Activated CD8-positive, alpha-beta memory T cell treated with anti-CD3 and anti-CD28 coated beads for 48 hours (primary cell): Measurements from ENCODE around the gene USH2A.

Source experiments
- DNase-seq, 3 experiments: peaks; one replicate each; pipeline ENCODE4 v3.0.0-alpha.2; 2020; ENCODE audit warnings: low read depth in 2 of 3, low spot score in 2 of 3

Gene USH2A

DNA sequence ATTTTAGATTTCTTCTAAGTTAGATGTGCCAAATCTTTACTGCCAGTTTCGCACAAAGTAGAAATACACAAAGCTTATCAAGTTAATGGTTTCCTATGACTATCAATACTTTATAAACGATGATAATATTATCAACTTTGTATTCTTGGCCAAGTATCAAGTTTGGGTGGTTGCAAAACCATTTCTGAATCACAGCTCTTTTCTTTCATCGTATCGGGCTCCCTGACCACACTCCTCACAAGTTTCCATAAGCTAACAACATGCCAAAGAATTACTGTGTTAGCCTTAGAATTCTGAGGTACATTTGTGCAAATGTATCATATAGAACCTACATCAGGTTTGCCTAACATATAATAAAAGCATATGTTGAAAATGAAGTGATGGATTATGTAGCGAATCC lies 545.1 kb downstream of the USH2A start:
- DNase-seq = no peak

DNA sequence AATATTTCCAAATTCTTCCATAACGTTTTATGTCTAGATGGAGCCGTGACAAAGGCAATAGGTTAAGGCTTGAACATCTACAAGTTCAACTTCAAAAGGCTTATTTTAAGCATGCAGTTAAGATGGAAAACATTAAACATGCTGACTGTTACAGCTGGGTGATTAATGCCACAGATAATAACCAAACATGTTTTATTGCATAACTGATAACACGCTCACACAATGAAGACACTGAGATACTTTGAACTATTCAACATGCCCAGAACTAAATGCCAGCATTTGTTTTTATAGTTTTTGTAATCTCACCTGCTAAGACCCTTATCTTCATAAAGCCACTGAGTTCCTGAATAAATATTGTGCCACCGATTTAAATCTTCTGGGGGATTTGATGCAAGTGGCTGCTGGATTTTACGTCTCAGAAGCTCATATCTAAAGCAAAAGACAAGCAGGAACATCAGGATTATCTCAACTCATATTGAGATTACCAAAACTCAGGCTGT lies 545.7 kb downstream of the USH2A start:
- DNase-seq = no peak

DNA sequence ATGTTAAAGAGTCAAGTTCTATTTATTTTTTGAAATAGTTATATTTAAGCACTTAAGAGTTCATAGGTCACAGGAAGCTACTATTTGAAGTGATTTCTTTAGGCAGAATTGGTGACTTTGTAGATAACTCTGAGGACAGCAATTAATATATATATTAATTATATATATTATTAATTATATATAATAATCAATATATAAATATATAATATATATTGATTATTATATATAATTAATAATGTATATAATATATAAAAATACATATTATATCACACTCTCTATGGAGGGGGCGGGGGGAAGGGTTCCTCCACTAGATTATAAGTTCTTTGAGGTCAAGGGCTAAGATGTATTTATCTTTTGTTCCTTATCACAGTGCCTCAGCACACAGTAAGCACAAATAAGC lies 547.5 kb downstream of the USH2A start:
- DNase-seq = no peak

DNA sequence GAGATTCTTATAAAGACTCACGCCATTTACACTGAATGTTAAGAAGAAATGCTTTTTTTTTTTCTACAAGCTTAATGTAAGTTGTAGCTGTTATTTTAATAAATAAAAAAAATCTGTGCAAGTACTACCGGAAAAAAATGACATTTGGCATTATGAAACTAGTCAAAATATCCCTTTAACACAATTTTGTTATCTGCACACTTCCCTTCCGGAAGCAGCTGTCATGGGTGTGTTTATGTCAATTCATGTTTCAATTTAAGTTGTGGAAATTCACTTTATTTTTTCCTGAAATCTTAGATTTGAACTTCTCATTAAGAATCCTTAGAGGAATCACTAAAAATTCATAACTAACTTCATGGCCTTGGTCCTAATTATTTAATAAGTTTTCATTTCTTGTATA lies 548.0 kb downstream of the USH2A start:
- DNase-seq = no peak

DNA sequence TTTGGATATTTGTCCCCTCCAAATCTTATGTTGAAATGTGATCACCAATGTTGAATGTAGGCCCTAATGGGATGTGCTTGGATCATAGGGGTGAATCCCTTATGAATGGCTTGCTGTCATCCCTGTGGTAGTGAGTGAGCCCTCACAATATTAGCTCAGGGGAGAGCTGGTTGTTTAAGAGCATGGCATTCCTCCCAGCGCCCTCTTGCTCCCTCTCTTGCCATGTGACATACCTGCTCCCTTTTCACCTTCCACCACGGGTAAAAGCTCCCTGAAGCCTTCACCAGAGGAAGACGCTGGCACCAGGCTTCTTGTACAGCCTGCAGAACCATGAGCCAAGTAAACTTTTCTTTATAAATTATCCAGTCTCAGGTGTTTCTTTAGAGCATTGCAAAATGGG lies 550.6 kb downstream of the USH2A start:
- no peak for DNase-seq

DNA sequence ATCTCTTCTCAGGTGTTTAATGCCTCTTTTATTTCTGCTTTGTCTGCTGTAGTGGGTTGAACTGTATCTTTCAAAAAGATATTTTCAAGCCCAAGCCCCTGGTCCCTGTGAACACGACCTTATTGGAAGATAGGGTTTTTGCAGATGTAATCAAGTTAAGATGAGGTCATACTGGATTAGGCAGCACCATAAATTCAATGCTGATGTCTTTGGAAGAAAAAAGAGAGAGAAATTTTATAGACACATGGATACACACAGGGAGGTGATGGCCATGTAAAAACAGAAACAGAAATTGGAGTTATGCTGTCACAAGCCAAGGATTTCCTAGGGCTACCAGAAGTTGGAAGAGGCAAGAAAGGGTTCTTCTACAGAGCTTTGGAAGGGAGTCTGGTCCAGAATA lies 554.7 kb downstream of the USH2A start:
- no peak for DNase-seq

DNA sequence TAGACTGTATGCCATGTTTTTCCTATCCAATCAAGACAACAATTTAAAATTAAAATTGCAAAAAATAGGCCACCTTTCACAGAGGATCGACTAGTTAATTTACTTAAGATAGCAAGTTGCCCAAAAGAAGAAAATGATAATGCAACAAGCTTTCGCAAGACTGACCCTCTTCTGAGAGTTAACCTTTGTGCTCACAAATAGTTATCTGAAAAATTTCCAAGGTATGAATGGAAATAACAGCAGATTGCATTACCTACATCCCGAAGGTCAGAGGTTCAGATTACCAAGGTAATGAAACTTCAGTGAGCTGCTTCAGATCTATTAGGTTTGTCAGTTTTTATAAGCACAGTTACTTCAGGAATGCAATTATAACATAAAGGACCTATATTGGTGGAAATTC lies 558.2 kb downstream of the USH2A start:
- DNase-seq = no peak

DNA sequence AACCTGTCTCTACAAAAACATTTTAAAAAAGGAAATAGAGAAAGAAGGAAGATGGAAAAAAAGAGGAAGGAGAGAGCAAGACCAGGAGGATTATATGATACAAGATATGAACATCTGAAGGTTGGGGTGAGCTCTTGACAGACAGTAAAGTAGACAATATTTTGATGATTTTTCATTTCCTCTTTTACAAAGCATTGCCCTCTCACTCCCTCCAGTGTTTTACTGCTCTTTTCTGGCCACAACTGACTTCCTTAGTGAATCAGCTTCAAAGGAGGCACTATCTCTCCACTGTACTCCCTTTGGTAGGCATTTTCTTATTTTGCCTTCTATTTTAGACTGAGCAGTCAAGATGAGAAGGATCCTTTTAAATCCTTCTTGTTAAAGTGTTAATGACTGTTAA lies 559.5 kb downstream of the USH2A start:
- no peak for DNase-seq

DNA sequence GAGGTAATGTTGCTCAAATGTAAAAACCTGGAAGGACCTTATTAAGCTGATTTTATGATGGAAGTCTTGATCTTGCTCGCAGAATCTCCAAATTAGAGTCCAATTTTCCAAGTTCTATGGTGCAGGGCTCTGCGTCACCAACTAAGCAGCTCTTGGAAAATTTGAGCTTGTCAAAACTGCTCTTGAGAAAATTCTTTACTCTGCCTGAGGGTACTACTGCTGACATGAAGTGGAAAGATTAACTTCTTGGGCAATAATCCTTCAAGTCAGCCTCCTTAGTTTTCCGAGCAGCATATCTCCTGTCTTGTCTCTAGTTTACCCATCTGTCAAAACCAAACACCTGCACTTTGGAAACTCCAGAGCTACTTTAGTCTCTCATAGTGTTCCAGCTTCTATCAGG lies 562.4 kb downstream of the USH2A start:
- no peak for DNase-seq

DNA sequence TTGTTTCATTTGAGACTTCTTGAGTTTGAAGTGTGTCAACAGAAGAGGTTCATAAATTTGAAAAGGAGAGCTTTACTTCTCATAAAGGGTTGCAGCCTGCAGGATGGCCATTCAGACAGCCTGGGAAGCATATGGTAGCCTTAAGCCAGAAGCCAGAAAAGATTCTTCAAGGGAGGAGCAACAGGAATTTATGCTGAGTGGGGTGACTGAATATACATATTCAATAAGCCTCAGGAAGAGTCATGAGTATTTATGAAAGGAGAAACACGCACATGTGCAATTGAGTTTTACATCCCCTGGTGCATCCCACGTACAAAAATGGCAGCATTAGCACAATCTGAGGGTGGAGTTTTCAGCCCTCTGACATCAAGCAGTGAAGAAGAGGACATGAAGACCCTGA lies 565.9 kb downstream of the USH2A start:
- no peak for DNase-seq

DNA sequence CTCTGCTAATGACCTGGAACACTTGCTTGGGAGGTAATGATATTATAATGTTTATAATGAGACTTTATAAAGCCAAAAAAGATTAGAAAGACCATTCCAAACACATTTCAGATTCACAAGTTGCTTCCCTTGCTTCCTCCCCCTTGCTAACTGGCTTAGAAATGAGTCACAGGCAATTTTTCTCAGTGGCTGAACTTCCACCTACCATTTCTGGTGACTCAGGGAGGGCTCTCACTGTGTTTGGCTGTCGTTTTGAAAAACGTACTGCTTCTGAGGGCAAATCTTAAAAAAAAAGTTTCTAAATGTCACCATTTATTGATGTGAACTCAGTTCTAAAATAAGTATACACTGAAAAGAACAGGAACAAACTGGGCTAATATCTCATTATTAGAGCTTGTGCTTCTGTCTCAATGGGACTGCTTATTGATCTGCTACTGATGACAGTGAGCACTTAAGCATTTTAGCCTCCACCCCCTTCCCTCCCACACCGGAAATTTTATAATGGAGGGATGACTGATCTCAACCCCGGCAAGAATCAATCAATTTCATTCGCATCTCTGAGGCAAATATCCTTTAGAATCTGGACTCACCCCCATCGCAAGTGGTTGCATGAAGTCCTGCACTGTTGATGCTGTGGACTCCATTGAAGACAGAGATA lies 577.9 kb downstream of the USH2A start:
- no peak for DNase-seq

DNA sequence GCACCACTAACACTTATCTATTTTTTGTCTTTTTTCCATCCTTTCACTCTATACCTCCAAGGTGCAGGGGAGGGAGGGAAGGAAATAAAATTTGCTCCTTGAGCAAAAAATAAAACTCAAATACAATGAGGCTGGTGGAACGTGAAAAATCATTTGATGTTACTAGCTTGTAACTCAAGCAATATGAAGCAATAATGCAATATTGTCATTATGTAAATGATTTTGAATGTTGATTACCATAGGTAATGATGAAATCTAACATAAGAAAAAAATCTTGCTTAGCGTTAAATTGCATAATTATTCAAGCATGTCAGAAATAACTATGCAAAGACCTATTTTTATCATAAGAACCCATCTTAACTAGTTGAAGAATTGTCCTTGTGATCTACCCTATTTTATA lies 578.5 kb downstream of the USH2A start:
- no peak for DNase-seq

DNA sequence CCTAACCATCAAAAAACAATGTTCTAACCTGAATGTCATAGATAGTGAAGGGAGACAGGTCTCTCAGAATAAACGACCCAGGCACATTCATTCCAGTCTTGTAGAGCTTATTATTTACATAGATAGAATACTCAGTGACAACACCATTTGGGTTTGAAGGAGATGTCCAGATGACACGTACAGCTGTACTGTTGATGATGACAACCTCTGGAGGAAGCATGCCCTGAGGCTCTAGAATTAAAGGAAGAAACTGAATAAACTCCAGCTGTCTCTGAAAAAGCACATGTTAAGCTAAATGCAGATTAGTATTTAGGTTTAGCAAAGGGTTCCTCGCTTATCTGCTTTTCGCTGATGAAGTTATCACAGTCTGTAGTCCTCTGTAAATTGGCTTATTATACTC lies 579.0 kb downstream of the USH2A start:
- DNase-seq = no peak

DNA sequence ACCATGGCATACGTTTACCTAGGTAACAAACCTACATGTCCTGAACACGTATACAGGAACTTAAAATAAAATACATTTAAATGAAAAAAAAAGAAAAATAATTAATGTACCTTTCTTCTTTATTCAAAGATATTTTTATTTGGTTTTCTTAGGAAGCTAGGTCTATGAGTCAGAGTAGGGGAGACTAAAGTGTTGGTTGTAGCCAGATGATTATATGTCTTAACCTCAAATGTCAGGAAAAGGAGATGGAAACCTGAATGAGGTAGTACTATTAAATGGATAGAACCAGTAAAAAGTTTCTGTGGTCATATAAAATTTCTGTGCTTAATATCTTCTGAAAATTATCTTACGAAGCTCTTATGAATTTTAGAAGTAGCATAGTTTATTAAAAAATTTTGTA lies 580.3 kb downstream of the USH2A start:
- no peak for DNase-seq

DNA sequence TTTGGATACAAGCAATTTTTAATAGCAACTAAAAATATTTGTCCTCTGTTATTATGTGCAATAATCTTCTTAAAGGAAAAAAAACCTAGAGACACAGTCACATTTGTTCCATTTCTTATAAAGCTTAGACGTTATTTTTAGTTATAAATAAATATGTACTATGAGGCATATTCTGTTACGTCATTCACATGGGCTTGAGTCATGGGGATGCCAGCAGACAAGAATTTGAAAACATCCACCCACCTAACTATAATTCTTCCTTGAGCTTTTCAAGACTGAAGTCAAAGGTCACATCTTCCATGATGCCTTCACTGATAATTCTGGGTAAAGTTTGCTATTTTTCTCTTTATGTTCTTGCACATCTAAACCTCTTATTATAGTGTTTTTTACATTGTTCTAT lies 587.3 kb downstream of the USH2A start:
- DNase-seq = no peak

DNA sequence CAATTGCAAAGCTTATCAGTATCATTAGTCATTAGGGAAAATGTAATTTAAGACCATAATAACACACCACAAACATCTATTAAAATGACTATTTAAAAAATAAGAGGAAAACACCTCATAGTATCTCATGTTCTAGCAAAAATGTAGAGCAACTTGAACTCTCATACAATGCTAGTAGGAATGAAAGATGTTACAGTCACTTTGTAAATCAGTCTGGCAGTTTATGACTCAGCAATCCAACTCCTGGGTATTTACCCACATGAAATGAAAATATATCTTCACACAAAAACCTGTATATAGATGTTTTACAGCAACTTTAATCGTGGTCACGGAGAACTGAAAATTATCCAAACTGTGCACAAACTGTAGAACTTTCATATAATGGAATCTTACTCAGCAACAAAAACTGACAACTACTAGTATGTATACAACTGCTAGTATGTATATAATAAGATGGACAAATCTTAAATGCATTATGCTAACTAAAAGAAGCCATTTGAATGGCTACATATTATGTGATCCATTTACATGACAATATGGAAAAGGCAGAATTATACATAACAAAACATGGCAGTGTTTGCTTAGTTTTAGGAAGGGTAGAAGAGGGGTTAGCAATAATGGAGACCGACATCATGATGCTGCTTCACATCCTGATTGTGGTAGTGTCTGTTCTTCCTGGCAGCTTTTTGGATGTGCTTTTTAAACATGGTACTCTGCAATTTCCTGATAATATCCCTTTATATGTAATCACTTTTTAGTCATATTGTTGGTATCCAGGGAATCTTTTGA lies 589.1 kb downstream of the USH2A start:
- DNase-seq = no peak

DNA sequence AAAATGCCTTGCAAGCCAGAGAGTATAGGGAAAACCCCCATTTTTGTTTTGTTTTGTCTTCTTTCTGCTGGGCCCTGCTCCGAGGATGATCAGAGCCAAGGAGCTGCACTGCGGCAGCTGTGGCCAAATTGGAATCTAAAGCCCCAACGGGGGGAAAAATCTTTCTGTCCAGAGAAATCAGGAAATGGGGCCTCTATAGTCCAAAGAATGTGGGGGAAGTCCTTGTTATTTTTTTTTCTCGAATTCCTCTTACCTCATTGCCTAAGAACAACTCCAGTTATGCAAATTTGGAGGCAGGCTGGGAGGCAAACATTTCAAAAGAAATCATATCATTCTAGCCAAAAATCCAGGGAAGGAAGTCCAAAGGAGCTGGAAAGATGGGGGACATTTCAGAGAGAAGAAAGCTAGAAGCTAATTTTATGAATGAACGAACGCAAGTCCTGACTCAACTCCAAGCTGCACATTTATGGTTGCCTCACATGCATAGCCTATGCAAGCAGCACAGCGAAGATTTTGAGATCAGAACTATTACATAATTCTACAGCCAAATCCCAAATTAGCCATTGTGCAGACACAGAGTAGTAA lies 592.9 kb downstream of the USH2A start:
- no peak for DNase-seq

DNA sequence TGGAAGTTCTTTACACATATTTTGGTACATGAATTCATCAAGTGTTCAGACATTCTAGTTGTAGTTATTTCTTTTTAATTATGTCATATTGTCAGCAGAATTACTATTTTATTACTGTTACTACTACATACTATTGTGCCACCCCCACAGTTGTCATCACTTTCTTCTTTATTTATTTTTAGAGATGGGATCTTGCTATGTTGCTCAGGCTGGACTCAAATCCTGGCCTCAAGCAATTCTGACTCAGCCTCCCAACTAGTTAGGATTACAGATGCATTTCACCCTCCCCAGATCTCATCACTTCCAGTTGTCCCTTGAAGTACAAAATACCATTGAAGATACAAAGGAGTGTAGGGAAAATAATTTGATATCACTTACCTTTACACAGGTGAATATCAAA lies 598.2 kb downstream of the USH2A start:
- DNase-seq = no peak

DNA sequence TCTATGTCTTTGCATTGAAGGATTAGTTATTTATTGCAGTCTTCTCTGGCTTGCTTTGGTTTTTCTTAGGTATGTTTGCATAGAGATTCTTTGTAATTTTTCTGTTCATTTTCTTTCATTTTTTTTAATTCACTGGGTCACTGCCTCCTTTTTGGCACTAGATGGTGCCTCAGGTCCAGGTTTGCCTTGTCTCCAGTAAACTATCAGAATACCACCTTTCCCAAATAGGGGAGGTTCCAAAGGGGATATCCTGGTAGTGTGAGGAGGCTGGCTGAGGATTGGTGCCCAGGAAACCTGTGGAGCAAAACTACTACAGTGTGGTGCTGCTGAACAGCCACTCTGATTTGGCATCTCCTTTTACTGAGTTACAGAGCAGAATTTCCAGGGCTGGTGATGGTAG lies 599.0 kb downstream of the USH2A start:
- DNase-seq = no peak

DNA sequence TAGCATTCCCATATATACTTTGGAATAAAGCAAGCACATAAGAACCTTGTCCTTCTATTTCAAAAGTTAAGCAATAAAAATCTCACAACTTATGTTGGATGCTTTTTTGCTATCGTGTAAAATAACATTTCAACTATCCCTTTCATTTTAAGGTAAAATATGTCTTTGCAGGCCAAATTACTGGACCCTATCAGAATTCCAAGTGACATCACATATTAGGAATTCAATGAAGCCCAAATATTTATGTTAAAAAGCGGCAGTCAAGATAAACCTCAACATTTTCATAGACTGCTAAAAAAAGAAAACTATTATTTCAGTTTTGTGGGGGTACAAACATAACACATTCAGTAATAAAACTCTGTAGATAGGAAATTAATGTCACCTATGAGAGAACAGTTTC lies 604.1 kb downstream of the USH2A start:
- DNase-seq = no peak

DNA sequence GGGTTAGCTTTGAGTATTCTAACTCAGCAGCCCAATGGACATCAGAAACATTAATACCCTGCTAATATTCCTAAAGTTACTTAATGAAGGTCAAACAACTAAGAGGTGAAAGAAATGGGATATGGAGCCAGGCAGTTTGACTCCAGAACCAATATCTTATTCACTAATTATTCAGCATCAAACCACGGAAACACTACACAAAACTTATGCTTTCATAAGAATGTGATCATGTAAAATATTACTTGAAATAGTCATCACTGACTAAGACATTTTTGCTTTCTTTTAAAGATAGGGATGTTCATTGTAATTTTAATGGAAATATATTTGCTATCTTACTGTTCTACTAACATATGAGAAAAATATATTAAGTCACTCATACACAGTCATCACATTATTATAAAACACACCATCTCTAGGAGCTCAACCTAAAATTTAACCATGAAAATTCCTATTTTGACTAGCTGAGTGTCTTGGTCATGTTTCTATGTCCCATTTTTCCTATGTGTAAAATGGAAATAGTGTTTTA lies 615.3 kb downstream of the USH2A start:
- DNase-seq = no peak

DNA sequence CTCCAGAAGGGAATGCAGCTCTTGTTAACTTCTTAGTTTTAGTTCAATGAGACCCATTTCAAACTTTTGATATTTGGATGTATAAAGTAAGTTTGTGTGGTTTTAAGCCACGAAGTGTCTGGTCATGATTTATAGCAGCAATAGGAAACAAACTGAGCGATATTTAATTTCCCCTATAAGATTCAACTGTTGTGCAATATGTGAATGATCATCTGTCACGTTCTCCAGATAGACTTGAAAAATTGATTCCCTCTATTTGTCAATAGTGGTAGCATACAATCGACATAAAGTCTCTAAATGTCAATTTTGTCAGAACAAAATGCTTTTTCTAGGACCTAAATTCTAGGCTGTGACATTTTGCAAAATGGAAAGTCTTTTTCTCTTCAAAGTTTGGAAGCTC lies 616.0 kb downstream of the USH2A start:
- no peak for DNase-seq
